Neural cell (in vitro differentiated cells): ENCODE data around the gene TTC9B.

ENCODE experiments used
- CTCF ChIP-seq: fragments of 450-650 bp; IDR thresholded peaks from 2 replicates; pipeline ENCODE4 v1.5.1; 2014; ENCODE audit warnings: antibody characterized with exemption, mild to moderate bottlenecking, moderate library complexity; ENCODE audit not compliant: poor library complexity, severe bottlenecking
- EP300 ChIP-seq: fragments of 450-650 bp; conservative IDR thresholded peaks from 2 replicates; pipeline ENCODE4 v1.6.1; 2014; ENCODE audit warnings: antibody characterized with exemption, mild to moderate bottlenecking, moderate library complexity; ENCODE audit not compliant: poor library complexity, severe bottlenecking
- POLR2AphosphoS5 ChIP-seq: IDR thresholded peaks from 2 replicates; pipeline ENCODE4 v1.6.1; 2012
- RAD21 ChIP-seq: fragments of 450-650 bp; conservative IDR thresholded peaks from 2 replicates; pipeline ENCODE4 v1.6.1; 2014; ENCODE audit warnings: antibody characterized with exemption, mild to moderate bottlenecking, moderate library complexity
- REST ChIP-seq: IDR thresholded peaks from 2 replicates; pipeline ENCODE4 v1.6.1; 2012; ENCODE audit warnings: borderline replicate concordance
- TAF1 ChIP-seq: IDR thresholded peaks from 2 replicates; pipeline ENCODE4 v1.6.1; 2012; ENCODE audit warnings: low read depth

- TF ChIP-seq CTCF (peak; percentile 12), REST (no peak), POLR2AphosphoS5 (no peak), TAF1 (no peak), RAD21 (no peak), EP300 (no peak)
These were observed 26.1 kb downstream of the TTC9B start for GRCh38 chr19:40191836-40192646.
